GM21423 (cell line): ENCODE data around the gene FAM234A.
"Not testable (repeated sequence)": the region's sequence is repeated elsewhere in the genome, so short reads cannot be mapped to it uniquely, and the experiment has no call there.

Experiments
- ATAC-seq: cut with Tn5 transposase; IDR thresholded peaks from one replicate; pipeline ENCODE4 v1.9.1; 2021; ENCODE audit warnings: mild to moderate bottlenecking, moderate library complexity; ENCODE audit not compliant: unreplicated experiment

Gene FAM234A

GRCh38 chr16:230351-230750 lies 4.3 kb upstream of the FAM234A start:
- not testable (repeated sequence) for ATAC-seq

- no peak for ATAC-seq
These were observed 3.7 kb upstream of the FAM234A start for GRCh38 chr16:230949-231348.

GRCh38 chr16:239948-240277 lies 5.3 kb downstream of the FAM234A start:
- ATAC-seq, result no peak

- ATAC-seq, result no peak
These were observed 5.9 kb downstream of the FAM234A start for GRCh38 chr16:240559-240958.

GRCh38 chr16:242281-242680 lies 7.7 kb downstream of the FAM234A start:
- ATAC-seq, result no peak

- no peak for ATAC-seq
These were observed 8.7 kb downstream of the FAM234A start for GRCh38 chr16:243348-243747.

GRCh38 chr16:245105-245504 lies 10.5 kb downstream of the FAM234A start:
- ATAC-seq, result no peak

GRCh38 chr16:247027-247426 lies 12.4 kb downstream of the FAM234A start:
- ATAC-seq, result no peak

- ATAC-seq, result no peak
These were observed 14.8 kb downstream of the FAM234A start for GRCh38 chr16:249431-249830.

- ATAC-seq, result no peak
These were observed 18.0 kb downstream of the FAM234A start for GRCh38 chr16:252366-253337.

- no peak for ATAC-seq
These were observed 19.2 kb downstream of the FAM234A start for GRCh38 chr16:253833-254232.

GRCh38 chr16:254461-254860 lies 19.8 kb downstream of the FAM234A start:
- ATAC-seq, result no peak

- ATAC-seq, result no peak
These were observed 20.6 kb downstream of the FAM234A start for GRCh38 chr16:255183-255582.

- not testable (repeated sequence) for ATAC-seq
These were observed 23.5 kb downstream of the FAM234A start for GRCh38 chr16:258091-258490.

GRCh38 chr16:259226-259625 lies 24.6 kb downstream of the FAM234A start:
- no peak for ATAC-seq

- no peak for ATAC-seq
These were observed 25.2 kb downstream of the FAM234A start for GRCh38 chr16:259814-260253.

- ATAC-seq, result no peak
These were observed 25.7 kb downstream of the FAM234A start for GRCh38 chr16:260326-260725.

GRCh38 chr16:261031-261691 lies 26.5 kb downstream of the FAM234A start:
- no peak for ATAC-seq

- ATAC-seq, result no peak
These were observed 27.6 kb downstream of the FAM234A start for GRCh38 chr16:262121-262745.

- no peak for ATAC-seq
These were observed 28.7 kb downstream of the FAM234A start for GRCh38 chr16:263182-263774.

- ATAC-seq, result no peak
These were observed 29.3 kb downstream of the FAM234A start for GRCh38 chr16:263944-264343.
